Skeletal muscle satellite cell (primary cell): Measurements from ENCODE around the gene TERT.

Source experiments
- H3K27me3 ChIP-seq: 2 replicates; pipeline ENCODE4 v1.7.0; 2013; ENCODE audit warnings: low read length; ENCODE audit not compliant: control insufficient read depth, insufficient read depth
- H3K36me3 ChIP-seq: 2 replicates; pipeline ENCODE4 v1.7.0; 2013; ENCODE audit warnings: mild to moderate bottlenecking, control low read depth, low read length; ENCODE audit not compliant: insufficient read depth
- H3K4me1 ChIP-seq: 2 replicates; pipeline ENCODE4 v1.7.0; 2013; ENCODE audit warnings: low read length; ENCODE audit not compliant: control insufficient read depth, insufficient read depth
- H3K4me2 ChIP-seq: 2 replicates; pipeline ENCODE4 v1.7.0; 2013; ENCODE audit warnings: mild to moderate bottlenecking, low read length
- H3K4me3 ChIP-seq: 2 replicates; pipeline ENCODE4 v1.7.0; 2013; ENCODE audit warnings: low read length
- H3K9ac ChIP-seq: 2 replicates; pipeline ENCODE4 v1.7.0; 2013; ENCODE audit warnings: mild to moderate bottlenecking, low read depth, low read length, moderate library complexity
- H3K9me3 ChIP-seq: replicated peaks from 2 replicates; pipeline ENCODE4 v1.7.0; 2013; ENCODE audit warnings: mild to moderate bottlenecking, control low read depth, low read length

TERT gene

DNA sequence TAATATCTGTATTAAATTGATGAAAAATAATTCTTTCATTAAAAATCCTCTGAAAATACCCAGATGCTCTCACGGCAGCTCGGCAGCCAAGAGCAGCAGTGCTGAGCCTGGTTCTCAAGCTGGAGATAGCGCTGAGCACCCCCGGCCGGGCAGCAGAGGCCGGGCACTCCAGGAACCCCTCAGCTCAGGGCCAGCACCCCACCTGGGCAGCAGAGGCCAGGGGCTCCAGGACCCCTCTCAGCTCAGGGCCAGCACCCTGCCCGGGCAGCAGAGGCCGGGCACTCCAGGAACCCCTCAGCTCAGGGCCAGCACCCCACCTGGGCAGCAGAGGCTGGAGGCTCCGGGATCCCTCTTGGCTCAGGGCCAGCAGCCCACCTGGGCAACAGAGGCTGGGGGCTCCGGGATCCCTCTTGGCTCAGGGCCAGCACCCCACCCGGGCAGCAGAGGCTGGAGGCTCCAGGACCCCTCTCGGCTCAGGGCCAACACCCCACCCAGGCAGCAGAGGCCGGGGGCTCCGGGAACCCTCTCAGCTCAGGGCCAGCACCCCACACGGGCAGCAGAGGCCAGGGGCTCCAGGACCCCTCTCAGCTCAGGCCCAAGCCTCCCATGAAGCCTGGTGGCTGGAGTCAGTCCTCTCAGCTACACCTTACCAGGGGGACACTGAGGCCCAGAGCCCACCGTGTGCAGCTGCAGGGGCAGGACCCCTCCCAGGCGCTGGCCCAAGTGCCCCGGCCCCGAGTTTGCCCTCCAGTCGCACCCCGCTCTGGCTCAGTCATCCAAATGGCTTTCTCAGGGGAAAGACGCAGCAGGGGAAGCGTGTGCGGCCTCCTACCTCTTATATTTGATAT, 28.3 kb upstream of the TERT start:
- Histone ChIP-seq H3K9me3 (no peaks in the 10 kb centered on the region), H3K36me3 (peaks cover 73% of the 10 kb centered on the region), H3K4me2 (no peak overlapping the region), H3K9ac (no peak overlapping the region), H3K27me3 (no peaks in the 10 kb centered on the region), H3K4me3 (no peak overlapping the region), H3K4me1 (peaks cover 3% of the 10 kb centered on the region)

DNA sequence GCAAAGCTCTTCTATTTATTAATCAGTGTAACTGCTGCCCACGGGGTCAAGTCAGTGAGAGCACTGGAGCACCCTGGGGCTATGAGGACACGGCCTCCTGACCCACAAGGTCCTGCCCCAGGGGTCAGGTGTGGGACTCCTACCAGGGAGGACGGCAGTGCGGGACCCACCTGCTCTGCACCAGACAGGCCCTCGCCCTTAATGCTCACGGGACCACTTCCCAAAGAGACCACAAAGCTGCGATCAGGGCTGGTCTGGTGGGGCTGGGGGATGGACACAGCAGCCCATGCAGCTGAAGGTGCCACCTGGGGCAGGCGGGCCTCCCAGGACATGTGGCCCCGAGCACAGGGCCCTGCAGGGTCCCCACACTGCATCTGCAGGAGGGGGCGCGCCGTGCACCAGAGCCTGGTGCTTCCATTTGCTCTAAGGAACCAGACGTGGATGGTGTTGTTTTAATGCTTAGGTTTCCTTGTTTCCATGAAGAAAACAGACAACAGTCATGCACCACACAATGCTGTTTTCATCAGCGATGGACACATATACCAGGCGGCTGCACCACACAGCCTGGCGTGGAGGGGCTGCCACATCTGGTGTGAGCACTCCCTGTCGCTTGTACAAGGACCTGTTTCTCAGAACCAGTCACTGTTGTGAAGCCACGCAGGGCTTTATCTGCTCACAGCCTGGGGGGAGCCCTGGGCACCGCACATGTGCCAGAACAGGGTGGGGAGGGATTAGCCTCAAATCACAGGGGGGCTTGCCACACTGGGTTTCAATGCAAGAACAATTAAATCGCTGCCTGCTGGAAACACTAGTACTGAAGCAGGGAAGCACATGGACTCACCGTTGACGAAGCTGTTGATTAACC, 27.4 kb upstream of the TERT start:
- Histone ChIP-seq H3K9me3 (no peaks in the 10 kb centered on the region), H3K4me1 (peaks cover under 1% of the 10 kb centered on the region), H3K36me3 (peaks cover 78% of the 10 kb centered on the region), H3K27me3 (no peaks in the 10 kb centered on the region), H3K4me3 (no peak overlapping the region), H3K9ac (no peak overlapping the region), H3K4me2 (no peak overlapping the region)

DNA sequence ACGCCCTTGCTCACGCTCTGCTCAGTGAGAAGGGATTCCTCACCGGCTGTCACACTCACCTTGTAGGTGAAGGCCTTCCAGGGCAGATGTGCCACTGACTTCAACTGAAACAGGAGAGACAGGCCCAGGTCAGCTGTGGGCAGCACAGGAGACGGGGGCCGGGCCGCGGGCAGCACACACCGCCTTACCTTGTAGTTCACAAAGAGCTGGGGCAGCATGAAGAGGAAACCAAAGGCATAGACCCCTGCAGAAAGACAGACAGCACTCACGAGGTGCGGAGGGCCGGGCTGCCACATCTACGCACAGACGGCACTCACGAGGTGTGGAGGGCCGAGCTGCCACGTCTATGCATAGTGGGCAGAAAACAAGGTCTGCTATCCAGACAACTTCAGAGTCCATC, 26.7 kb upstream of the TERT start:
- no peaks in the 10 kb centered on the region for H3K27me3 ChIP-seq
- peaks cover 78% of the 10 kb centered on the region for H3K36me3 ChIP-seq
- H3K4me1 ChIP-seq, result no peaks in the 10 kb centered on the region
- H3K9me3 ChIP-seq, result no peaks in the 10 kb centered on the region
- H3K4me3 ChIP-seq, result no peak overlapping the region
- no peak overlapping the region for H3K4me2 ChIP-seq
- no peak overlapping the region for H3K9ac ChIP-seq

DNA sequence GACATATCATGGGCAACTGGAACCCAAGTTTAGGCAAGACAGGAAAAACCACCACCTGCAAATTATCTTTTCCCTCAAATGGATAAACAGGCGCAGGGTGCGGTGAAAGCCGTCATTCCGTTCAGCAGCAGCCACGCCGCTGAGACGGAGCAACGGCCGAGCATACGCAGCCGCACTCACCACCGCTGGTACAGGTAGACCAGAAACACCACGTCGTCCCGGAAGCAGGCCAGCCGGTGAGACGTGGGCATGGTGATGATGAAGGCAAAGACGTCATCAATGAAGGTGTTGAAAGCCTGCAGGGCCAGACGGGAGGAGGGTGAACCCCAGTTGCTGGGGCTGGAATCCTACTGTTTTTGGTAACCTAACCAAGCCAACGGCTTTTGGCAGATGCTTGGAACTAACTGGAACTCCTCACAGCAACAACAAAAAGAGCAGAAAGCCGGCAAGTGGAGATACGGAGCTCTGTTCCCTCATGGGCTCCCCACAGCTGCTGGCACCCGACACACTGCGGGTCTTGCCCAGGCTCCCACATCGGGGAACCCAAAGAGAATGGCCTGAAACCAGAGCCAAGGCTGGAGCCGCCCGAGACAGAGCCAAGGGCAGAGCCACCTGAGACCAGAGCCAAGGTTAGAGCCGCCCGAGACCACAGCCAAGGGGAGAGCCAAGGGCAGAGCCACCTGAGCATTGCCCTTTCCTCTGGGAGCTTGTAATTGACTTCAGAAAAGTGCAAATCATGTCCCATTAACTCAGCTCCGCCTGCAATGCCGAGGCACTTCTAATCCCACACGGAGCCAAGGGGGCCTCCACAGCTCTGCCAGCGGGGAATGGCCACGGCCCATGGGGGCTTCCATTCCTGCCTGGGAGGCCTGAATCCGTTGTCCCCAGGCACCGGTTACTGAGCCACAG, 25.8 kb upstream of the TERT start:
- Histone ChIP-seq H3K4me3 (no peak overlapping the region), H3K36me3 (peaks cover 69% of the 10 kb centered on the region), H3K9ac (no peak overlapping the region), H3K9me3 (no peaks in the 10 kb centered on the region), H3K27me3 (no peaks in the 10 kb centered on the region), H3K4me2 (no peak overlapping the region), H3K4me1 (no peaks in the 10 kb centered on the region)

DNA sequence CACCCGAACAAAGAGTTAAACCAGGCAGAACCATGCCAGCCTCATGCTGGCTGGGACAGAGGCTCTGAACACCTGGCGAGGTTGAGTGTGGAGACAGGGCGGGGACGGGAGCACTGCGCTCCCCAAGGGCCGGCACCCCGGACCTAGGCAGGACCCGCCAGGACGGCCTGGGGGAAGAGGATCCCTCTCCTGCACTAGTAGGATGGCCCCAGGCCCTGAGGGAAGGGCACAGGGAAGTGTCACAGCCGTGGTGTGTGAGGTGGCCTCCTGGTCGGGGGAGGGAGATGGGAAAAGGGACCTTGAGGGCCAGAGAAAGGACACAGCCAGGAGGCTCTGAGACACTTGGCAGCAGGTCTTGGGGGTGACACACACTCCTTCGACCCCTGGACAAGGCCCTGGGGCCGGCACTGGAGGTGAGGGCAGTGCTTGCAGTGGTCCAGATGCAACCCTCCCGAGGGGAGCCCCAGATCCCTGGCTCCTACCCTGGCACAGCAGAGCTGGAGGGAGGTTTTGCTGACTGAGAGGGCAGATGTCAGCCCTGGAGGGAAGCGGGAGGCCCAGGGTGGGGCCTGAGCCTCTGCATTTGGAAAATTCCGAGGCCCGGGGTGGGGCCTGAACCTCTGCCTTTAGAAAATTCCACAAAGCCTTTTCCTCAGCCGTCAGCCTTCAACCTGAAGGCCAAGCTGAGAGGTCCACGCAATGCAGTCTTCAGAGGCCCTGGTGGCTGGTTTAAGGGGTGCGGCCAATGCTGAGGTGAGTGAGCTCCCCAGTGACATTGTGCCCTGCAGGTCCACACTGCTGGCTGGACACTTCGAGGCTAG, 24.8 kb upstream of the TERT start:
- Histone ChIP-seq H3K4me2 (no peak overlapping the region), H3K9me3 (no peaks in the 10 kb centered on the region), H3K4me3 (no peak overlapping the region), H3K4me1 (no peaks in the 10 kb centered on the region), H3K9ac (no peak overlapping the region), H3K27me3 (no peaks in the 10 kb centered on the region), H3K36me3 (peaks cover 59% of the 10 kb centered on the region)

DNA sequence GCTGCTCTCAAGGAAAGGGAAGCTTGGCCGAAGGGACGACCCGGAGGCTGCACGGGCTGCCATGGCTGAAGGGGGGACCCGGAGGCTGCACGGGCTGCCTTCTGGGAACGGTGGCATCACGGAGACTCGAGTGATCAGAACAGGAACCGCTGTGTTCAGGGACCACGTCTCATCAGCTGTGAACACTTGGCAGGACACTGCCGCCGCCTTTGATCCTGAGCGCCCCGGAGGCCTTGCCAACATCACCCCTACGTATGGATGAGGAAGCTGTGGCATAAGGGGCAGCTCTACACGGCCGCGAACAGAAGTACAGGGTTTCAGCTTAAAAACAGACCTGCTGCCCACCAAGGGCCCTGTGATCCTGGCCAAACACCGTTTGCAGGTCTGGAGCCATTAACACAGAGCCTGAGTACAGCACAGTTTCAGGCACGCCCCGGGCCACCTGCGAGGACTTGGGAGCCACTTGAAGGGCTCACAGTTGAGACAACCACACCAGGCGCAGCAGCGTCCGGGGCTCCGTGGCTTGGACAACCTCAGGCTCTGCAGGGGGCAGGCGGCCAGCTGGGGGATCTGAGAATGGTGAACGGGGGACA, 23.9 kb upstream of the TERT start:
- peaks cover 50% of the 10 kb centered on the region for H3K36me3 ChIP-seq
- no peak overlapping the region for H3K9ac ChIP-seq
- H3K27me3 ChIP-seq, result no peaks in the 10 kb centered on the region
- no peak overlapping the region for H3K4me3 ChIP-seq
- no peaks in the 10 kb centered on the region for H3K9me3 ChIP-seq
- H3K4me1 ChIP-seq, result no peaks in the 10 kb centered on the region
- H3K4me2 ChIP-seq, result no peak overlapping the region

DNA sequence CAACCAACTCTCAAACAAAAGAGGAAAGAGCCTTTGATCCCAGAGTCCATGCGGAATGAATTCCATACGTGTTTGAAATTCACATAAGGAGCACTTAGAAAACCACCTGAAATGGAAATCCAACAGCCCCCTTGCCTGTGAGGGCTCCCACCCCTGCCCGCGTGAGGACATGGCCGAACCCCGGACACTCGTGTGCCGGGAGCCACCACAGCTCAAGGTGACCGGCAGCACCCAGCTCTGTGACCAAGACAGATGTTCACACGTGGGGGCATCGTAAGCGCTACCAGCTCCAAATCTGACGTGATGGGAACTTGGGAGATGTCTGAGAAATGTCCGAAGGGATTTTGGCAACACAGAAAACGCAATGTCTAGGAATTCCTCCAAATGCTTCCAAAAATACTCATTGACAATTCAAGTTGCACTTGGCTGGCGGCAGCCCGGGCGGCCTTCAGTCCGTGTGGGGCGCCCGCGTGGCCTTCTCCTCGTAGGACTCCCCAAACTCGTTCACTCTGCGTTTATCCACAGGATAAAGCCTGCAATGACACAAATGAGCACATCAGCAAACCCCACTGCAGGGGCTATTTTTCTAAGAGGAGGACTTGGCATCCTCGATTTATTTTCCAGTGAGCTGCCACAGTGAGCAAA, 23.2 kb upstream of the TERT start:
- Histone ChIP-seq H3K9ac (no peak overlapping the region), H3K4me1 (no peaks in the 10 kb centered on the region), H3K27me3 (peaks cover 7% of the 10 kb centered on the region), H3K36me3 (peaks cover 45% of the 10 kb centered on the region), H3K4me2 (no peak overlapping the region), H3K9me3 (no peaks in the 10 kb centered on the region), H3K4me3 (no peak overlapping the region)

DNA sequence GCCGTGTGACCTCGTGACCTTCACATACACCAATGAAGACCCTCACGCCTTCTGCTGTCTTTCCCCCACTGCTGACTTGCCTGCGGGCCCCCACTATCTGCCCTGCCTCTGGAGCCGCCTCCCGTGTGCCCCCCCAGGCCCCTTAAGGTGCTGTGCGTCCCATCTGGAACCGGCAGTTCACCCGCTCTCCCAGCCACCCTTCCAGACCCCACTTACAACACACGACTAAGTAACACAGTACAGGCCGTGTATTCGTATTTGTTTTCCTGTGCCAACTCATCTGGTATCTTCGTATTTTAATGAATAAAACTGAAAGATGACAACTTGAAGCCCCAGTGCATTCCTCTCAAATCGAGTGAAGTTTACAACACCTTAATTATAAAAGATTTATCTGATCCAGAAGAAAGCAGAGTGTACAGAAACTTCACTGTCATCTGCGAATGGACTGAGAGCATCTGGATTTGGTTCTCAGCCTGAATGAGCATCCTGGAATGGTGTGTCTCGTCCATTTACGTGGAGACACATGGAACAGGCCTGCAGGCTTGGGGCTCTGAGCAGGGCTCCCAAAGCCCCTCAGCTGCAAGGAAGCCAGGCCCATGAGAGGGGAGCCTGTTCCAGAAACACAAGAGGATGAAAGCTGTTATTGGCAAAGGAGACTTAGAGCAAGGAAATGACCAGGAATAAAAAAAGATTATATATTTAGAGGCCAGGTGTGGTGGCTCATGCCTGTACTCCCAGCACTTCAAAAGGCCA, 21.9 kb upstream of the TERT start:
- Histone ChIP-seq H3K9ac (no peak overlapping the region), H3K4me2 (no peak overlapping the region), H3K36me3 (peaks cover 37% of the 10 kb centered on the region), H3K4me1 (no peaks in the 10 kb centered on the region), H3K4me3 (no peak overlapping the region), H3K9me3 (no peaks in the 10 kb centered on the region), H3K27me3 (peaks cover 9% of the 10 kb centered on the region)

DNA sequence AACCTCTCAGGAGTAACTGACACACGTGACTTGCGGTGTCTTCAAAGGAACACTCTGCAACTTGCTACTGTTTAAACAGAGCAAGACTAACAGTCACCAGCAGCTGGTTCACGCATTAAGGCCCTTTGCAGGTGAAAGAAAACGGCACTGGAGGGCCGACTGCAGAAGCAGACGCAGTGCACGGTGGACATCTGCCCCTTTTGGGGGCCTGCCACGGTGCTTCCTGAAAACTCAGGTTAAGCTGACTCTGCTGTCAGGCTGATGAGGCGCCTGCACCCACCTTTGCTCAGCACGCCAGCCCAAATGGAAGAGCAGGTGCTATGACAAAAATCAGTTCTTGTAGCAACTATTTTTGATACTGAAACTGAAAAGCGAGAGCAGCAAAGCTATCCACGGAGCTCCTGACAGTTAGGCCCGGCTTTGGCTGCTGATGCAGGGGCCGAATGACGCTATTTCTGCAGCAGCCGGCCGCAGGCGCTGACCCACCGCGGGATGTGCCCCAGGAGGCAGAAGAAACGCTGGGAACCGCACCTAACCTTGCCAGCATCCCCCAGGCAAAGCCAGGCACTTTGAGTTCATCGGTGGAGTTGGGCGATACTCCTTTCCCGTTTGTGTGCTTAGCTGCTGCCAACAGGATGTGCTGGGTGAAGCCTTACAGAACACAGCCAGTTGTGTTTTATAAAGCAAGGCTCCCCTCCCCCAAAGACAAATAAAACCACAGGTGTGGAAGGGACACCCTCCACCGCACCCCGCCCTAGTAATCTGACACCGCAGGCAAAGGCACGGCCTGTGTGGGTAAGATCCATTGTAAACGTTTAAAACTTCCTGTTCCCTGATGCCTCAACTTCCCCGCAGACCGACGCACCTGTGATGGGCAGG, 21.1 kb upstream of the TERT start:
- Histone ChIP-seq H3K4me2 (no peak overlapping the region), H3K9ac (no peak overlapping the region), H3K4me1 (no peaks in the 10 kb centered on the region), H3K4me3 (no peak overlapping the region), H3K27me3 (peaks cover 9% of the 10 kb centered on the region), H3K9me3 (no peaks in the 10 kb centered on the region), H3K36me3 (peaks cover 30% of the 10 kb centered on the region)
